HG03280 (cell line): ENCODE data around the gene TMEM63B.

ENCODE experiments used
- ATAC-seq: cut with Tn5 transposase; IDR thresholded peaks from one replicate; pipeline ENCODE4 v1.9.1; 2021; ENCODE audit warnings: mild to moderate bottlenecking, moderate library complexity; ENCODE audit not compliant: unreplicated experiment

TMEM63B gene

DNA sequence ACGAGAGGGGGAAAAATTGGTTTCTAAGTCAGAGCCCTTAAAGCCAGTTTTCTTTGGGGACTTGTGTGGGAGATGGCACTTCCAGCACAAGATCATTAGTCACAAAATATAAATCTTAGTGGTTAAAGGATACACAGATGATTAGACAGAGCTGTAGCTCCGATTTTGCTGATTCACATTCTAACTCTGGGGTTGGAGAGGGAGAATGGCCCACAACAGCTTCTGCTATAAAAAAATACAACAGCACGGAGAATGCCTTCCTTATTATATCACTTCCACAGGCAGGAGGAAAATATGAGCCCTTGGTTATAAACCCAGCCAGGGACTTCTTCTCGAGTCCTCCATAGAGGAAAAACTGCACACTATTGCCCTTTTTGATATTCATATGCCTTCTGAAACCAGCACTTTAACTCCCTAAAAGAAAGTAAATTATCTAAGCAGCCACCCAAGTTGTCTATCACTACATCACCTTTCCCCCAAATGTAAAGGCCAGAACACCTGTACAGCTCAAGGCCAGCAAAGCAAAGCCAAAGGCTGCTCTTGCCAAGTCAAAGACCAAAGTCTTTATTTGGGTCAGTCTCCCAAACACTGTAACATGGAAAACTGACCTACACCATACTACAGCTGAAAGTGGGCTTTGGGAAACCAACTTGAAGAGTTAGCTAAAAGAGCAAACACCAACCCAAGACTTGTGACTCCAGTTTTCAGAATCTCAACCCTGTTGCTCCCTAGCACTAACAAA is 10.5 kb upstream of the TMEM63B start:
- no peak for ATAC-seq

DNA sequence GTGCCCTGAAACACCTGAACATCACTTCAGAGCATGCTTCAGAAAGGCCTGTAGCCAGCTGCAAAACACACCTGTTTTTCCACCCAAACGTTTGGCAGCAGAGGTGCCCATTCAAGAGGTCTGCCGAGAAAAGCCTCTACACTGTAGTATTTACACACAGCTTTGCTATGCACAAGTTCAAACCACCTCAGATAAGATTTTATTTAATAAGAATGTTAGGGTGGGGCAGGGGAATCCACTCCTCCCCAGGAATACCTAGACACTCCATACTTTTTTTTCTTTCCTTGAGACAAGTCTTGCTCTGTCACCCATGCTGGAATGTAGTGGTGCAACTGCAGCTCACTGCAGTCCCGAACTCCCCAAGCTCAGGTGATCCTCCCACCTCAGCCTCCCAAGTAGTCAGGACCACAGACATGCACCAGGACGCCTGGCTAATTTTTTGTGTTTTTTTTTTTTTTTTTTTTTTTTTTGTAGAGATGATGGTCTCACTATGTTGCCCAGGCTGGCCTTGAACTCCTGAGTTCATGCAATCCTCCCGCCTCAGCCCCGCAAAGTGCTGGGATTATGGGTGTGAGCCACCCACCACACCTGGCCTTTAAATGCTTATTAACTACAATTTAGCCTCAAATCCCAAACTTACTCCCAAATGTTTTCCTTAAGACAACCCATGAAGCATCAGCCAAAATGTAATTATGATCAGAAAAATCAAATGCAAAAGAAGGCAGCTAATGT is 9.8 kb upstream of the TMEM63B start:
- ATAC-seq, result no peak

DNA sequence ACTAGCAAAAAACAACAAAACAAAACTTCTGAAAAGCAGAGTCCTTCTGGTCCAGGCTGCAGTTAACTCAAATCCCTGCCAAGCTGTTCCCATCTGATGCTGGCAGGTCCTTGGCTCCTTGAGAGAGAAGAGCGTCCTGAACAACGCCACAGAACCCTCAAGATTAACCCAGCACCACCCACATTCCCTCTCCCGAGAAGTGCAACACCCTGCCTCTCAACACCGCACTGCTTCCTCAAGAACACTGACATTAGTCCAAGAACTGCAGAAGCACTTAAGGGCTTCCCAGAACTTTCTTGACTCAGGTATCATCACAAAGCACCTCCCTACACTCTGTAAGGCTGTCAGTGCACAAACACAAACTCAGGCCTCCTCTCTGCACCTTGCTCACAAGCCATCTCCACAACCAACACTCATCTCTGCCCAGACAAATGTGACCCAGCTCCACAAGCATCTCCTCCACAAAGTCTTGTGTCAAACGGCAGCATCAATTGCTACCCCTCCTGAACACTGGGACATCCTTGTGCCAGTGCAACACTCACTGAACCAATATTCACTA is 7.6 kb upstream of the TMEM63B start:
- no peak for ATAC-seq

DNA sequence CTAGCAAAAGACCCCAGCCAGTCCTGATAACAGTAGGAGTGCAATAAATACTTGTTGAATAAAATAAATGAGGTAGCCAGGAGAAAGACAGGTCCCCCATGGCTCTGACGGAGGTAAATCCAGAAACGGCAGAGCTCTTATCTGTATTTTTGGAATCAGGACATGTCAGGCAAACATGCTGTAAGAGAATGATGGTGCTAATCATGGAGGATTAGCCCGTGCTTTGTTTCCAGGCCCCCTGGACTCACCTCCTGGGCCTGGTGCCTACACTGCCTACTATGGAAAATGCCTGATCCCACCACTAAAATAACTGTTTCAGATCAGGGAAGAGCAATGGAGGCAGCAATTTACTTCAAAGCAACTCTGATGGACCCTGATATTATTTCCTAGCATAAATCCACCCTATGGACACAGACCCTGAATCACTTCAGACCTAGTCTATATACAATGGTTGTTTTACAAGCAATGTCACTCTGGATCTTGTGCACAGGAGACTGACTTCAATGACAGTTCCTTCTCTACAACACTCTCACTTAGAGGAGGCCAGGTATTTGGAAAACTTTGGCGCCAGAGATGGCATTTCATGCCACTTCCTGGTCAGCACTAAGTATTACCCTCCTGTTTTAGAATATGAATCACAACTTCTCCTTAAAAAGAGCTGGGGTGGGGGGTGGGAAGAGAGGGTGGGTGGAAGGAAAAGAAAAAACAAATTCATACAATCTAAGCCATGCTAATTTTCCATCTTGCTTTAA is 6.5 kb upstream of the TMEM63B start:
- ATAC-seq, result no peak

DNA sequence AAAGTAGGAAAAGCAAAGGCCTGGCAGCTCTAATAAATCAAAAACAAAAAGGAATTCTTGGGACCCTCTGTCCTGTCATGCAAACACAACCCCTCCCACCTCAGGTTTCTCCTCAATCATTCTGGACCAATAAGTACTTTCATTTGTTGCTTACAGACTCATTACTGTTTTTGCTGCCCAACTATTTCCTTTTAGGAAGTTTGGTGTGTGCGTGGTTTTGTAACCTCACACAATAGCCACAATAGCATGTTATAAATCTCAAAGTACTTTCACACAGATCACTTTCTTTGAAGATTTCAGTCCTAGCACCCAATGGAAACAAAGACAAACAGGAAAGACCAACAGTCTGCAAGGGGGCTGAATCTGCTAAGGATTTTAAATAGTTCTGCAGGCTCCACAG is 4.6 kb upstream of the TMEM63B start:
- ATAC-seq, result no peak

DNA sequence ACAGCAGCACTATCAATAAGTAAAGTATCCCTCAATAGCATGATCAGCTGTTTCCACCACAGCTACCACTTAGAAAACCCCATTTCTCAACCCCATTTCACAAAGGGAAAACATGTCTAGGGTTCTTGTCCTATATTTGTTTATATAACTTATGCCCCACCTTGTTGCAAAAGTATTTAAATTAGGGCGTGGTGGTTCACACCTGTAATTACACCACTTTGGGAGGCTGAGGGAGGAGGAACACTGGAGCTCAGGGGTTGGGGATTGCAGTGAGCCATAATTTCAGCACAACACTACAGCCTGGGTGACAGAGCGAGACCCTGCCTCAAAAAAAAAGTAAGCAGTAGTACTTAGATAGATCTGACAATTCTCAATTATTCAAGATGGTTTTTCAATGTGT is 3.8 kb upstream of the TMEM63B start:
- no peak for ATAC-seq

DNA sequence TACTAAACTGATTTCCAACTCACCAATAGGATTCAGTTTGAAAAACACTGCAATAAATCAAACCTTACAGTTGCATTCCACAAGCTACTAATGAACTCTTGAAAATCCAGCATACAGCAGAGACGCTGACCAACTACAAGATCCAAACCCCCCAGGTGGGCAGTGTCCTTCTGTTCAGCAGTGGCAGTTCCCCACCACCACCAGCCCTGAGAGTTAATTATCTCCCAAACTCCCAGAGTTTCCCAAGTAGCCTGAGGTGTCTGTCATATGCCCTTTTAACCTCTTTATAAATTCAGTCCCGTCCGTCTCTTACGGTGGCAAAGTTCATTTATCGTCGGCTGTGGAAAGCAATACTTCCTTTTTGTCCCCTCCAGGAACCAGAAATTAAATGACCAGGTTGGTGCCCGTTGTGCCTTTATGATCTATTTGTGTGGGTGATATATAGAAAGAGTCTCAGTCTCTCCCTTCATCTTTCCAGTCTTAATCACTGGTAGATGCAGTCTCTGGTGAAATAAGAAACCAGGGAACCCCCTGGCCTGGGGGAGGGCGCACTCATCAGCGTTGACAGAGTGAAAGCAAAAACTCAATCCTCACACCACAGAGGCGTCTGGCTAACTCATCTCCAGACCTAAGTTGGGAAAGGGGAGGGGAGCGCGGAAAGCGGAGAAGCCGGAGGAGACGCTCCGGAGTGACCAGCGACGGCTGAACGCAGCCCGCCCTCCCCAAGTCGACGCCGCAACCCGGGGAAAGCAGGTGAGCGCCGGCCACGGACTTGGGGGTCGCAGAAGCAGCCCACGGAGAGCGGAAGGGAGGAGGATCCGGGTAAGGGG is 819 bp upstream of the TMEM63B start:
- peak; percentile 34 for ATAC-seq

DNA sequence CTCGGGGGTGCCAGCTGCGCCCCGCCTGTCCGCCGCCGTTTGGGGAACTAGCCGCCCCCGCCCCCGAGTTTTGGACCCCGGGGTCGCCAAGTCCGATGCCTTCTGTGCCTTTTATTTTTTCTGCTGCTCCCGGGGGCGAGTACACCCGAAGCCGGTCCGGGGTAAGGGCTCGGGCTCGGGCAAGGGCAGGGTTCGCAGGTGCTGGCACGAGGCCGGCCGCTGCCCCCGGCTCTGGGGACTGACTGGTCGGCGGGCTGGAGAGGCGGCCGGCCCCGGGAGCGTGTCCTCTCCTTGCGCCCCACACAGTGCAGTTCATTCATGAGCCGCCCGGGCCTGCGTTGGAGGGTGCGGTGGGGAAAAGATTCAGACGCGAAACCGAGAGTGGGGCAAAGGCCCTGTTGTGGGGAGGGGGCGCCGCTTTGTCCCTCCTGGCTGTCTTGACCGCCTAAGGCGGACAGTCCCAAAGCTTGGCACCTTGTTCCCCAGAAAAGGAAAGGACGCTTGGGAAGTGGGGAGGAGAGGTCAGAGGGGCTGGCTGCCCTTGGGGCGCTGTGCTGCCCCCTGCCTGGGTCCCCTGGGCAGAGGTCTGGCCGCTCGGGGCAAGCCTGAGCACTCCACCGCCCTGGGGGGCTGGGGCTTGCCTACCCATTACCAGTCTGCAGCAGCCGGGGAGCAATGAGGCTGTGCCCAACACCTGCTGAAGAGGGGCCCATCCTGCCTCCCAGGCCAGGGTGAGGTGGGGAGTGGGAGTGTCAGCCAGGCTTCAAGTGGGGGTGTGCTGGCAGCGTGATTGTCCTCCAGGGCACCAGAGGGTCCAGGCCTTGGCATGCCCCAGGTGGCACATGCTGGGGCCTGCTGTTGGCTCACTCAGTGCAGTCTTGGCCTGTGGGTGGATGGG is 915 bp downstream of the TMEM63B start:
- peak; percentile 23 for ATAC-seq

DNA sequence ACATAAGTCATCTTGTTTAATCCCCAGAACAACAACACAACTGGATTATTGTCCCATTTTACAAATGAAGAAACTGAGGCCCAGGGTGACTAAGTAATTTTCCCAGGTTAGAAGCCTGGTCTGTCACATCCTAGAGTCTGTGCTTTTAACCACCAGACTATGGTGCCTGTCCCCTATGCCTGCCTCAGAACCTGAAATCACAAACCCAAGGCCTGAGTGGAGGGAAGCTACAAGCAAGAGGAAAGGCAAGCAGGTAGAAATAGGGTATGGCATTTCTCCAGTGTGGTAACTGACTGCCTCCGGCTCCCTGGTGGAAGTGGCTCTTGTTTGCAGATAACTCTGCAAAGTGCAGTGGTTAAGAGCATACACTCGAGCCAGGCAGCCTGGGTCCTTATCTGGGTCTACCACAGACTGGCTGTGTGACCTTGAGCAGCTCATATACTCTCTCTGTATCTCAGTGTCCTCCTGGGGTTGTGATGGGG is 2.5 kb downstream of the TMEM63B start:
- no peak for ATAC-seq

DNA sequence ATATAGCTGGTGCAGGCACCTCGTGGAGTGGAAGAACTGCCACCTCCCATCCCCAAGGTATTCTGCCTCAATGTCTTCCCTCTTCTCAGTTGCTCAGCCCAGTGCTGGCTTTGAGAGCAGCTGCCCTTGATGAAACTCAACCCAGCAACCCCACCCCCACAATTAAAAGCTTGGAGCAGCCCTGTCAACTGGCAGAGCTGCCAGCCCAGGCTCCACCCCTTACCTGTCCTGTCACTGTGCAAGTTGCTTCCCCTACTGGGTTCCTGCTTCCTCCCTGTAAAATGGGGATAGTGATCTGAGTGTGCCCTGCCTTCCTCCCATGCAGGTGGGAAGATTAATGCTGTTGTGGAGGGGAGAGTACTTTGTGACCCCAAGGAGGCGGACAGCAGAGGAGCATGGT is 4.5 kb downstream of the TMEM63B start:
- ATAC-seq, result no peak

DNA sequence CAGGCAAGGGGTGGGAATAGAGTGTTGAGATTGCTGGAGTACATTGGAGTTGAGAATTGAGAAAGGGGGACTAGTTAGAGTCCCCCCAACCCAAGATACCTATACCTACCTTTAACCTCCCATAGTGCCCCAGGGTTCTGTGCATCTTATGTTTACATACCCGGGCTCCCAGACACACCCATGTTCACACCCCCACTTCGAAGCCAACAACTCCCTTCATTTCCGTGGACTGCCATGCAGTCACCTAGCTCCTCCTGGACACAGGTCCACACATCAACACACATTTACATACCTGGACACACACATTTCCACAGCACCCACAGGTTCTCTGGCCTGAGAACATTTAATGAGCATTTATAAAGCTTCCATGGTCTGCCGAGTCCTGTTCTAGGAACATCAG is 5.1 kb downstream of the TMEM63B start:
- no peak for ATAC-seq

DNA sequence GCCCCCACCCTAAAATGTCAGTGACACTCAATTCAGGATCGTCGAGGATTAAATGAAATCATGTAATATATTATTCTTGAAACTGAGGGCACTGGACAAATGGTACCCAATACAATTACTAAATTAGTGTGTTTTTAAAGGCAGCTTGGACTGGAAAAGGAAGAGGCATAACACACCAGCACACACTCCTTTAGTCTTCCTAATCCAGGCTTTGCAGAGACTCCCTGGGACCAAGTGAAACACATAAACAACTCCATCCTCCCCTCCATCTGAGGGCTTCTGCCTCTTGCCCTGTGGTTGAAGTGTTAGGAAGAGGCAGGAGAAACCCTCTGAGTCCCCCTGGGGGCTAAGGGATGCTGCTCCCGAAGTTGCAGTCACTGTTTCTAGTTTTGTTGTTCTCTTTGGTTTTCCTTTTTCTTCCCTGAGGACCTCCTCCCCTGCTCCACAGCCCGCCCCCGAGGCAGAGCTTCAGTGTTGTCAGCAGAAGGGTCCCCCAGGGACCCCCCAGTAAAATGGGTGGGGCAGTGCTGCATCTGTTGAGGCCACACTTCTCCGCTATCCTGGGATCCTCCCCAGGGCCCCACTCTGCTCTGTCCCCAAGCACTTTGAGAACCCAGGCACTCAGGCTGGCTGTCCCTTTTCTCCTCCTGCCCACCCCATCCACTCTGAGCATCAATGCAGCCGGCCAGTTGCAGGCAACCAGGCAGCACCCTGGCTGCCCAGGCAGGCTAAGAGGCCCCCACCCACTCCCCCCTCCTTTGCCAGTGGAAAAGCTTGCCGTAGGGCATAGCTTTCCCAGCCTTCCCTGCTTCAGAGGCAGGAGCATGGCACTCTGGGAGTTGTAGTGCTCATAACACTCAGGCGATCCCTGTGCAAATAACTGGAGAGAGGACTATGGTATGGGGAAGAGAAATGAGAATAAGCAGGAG is 5.9 kb downstream of the TMEM63B start:
- ATAC-seq, result no peak

DNA sequence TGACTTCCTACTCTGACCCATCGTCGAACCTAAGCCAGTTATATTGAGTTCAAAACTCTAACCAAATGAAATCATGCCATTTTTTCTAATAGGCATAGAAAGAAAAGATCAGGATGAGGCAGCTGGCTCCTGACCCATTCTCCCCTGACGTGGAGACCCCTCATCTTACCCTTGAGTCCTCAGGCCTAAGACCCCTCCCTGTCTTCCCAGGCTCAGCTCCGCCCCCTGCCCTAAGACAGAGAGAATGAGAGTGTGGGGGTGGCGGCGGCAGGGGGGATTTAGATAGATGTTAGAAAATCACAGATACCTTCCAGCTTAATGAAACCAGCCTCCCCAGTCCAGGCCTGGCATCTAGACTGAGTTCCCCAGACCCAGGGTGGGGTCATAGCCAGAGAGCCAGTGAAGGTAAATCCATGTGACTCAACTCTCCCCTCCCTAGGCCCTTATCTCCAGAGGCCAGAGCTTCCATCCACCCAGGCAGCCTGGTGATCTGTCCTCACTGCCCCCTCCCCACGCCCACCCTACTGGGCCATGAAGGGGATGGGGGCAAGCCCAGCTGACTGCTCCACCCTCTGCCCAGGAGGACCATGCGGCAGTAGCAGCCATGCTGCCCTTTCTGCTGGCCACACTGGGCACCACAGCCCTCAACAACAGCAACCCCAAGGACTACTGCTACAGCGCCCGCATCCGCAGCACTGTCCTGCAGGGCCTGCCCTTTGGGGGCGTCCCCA is 6.8 kb downstream of the TMEM63B start:
- ATAC-seq, result no peak

DNA sequence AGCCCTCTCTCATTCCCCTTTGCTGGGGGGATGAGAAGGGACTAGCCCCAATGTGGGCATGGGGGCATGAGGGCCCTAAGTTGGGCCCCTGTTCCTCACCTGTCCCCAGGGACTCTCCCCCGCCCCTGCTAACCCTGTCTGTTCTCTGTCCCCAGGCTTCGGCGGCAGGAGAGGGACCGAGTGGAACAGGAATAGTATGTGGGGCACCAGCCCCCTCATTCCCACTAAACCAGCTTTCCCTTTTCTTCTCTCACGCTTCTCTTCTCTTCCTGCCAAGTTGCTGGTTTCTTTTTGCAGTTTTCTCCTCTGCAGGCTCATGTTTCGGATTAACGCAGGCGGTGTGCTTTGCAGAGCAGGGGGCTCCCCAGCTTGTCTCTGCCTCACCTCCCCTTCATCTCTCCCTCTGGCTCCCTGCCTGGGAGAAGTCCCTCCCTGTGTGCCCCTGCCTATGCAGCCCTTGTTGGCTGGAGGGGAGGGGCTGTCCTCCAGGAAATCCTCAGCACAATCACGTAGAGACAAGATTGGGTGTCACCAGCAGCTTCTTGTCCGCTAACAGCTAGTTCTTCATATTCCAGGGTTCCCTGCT is 7.9 kb downstream of the TMEM63B start:
- ATAC-seq, result no peak

DNA sequence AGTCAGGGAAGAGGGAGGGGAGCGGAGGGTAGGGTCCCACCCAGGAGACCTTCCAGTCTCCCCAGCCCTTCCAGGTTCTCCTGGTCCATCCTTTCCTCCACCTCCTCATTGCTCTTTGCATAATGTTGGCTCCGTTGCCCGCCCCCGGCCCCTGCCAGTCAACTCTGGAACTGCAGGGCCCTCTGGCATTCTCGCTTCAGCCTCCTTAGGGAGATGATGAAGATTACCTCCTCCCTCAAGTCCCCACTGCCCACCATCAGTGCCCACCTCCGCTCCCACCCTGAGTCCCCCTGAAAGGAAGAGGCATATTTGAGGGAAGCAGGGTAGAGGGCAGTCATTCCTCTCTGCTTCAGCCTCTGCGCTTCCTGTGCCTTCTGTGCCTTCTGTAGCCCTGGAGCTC is 8.5 kb downstream of the TMEM63B start:
- ATAC-seq, result no peak

DNA sequence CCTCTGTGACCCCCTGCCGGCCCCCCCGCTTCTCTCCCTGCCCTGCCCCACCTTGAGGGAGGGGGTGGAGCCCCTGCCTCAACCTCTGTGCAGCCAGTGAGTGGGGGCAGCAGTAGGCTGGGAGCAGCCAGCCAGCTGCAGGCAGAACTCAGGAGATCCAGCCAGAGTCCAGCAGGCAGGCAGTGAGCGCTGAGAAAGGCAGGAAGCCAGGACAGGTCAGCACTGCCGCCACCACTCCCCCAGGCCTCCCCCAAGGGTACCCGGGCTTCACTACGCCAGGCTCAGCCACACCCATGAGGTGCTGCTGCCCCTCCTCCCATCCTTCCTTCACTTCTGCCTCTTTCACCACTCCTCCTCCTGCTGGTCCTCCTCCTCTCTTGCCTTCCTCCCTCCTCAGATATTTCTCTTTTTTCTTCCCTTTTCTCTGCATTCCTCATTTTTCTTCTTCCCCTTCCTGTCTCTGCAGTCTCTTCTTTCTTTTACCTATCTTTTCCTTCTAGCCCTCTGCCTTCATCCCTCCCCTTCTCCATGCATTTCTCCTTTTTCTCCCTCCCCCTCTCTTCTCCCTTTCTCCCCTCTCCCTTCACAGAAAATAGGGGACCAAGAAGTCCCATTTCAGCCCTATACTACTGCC is 11.5 kb downstream of the TMEM63B start:
- no peak for ATAC-seq

DNA sequence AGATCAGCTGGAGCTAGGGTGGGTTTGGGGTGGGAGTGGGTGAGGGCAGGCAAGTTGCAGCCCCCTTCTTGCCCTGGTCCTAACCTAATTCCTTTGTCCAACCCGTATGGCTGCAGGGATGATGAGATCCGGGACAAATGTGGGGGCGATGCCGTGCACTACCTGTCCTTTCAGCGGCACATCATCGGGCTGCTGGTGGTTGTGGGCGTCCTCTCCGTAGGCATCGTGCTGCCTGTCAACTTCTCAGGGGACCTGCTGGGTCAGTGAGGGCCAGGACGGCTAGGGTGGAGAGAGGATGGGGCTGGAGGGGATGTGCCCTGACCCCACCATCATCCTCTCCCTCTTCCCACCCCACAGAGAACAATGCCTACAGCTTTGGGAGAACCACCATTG is 12.0 kb downstream of the TMEM63B start:
- no peak for ATAC-seq
